ENCODE data around the gene KCNK2.
"Not testable (repeated sequence)": the region's sequence is repeated elsewhere in the genome, so short reads cannot be mapped to it uniquely, and the experiment has no call there.

KCNK2 gene

DNA sequence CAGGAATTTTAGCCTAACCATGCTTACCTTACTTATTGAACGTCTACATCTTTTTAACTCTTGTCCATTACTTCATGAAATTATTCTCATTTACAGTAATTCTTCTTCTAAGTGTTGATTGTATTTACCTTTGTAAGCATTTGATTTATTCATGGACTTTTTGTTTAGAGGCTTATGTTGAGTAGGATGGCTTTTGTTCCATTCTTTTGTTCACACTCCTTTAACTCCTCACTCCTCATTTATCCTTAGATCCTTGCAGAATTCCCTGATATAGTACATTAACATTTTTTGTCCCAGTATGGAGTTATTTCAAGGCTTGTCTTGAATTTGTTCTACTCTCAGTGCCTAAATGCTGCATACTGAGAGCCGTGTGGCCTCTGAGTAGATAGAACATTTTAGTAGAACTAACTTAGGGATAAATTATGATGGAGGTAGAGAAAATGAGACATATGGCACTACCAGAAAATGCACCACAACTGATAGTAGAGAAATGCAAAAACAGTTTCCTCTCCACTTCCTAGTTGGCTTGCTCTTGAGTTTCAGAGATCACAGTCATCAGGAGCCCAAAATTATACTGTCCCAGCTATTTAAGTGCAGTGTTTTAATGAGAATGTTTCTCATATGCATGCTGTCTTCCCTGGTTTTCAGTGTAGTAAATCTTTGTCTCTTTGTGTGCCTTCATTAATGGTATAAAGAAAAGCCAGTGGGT, 69.5 kb downstream of the KCNK2 start:
- no peaks in the 10 kb centered on the region for H3K27me3 Mint-ChIP-seq
- peaks cover 0 to 3% of the 10 kb centered on the region in 2 donors for H3K9me3 Mint-ChIP-seq
- H3K4me1 Mint-ChIP-seq, result no peaks in the 10 kb centered on the region
- H3K4me3 Mint-ChIP-seq, result no peak overlapping the region
- no peak for DNase-seq
- H3K36me3 Mint-ChIP-seq, result no peaks in the 10 kb centered on the region
- H3K27ac Mint-ChIP-seq, result no peak overlapping the region
- ATAC-seq (replicated peaks), result no peak

DNA sequence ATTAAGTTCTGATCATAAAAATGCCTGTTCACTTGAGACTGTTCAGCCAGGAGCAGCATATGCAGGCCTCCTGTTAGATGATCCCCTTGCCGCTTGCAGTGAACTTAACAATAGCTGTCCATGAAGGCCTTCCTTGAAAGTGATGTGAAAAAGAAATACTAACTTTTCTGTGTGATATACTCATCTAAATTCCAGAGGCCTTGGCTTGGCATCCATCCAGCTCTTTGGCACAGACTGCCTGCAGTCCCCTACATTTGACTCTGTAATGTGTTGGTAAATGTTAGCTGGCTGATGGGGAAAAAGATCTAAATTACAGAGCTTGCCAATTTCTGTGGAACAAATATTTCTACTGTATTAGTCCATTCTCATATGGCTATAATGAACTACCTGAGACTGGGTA, 73.7 kb downstream of the KCNK2 start:
- DNase-seq (no peak), ATAC-seq (replicated peaks) (no peak)
- H3K27ac Mint-ChIP-seq, result no peak overlapping the region
- H3K9me3 Mint-ChIP-seq, result peaks cover 3% of the 10 kb centered on the region in 2 donors
- no peaks in the 10 kb centered on the region for H3K36me3 Mint-ChIP-seq
- no peaks in the 10 kb centered on the region for H3K4me1 Mint-ChIP-seq
- H3K4me3 Mint-ChIP-seq, result no peak overlapping the region
- no peaks in the 10 kb centered on the region for H3K27me3 Mint-ChIP-seq

DNA sequence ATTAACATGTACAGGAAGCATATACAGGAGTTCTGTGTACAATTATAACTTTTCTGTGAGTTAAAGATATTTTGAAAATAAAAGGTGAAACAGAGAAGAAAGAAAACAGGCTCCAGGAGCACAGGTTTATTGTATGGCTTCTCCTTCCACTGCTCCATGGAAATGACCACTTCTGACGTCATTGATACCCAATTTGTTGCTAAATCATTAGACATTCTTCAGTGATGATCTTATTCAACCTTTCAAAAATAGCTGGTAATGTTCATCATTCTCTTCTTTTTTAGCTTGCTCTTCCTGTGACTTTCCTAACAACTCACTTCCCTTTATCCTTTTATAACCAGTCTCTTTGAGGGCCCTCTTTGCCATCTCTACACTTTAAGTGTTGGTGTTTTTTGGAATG, 77.8 kb downstream of the KCNK2 start:
- no peaks in the 10 kb centered on the region for H3K36me3 Mint-ChIP-seq
- H3K27me3 Mint-ChIP-seq, result no peaks in the 10 kb centered on the region
- H3K27ac Mint-ChIP-seq, result no peak overlapping the region
- no peak for ATAC-seq (replicated peaks)
- DNase-seq, result no peak
- peaks cover 3 to 5% of the 10 kb centered on the region in 2 donors for H3K9me3 Mint-ChIP-seq
- H3K4me1 Mint-ChIP-seq, result no peaks in the 10 kb centered on the region
- no peak overlapping the region for H3K4me3 Mint-ChIP-seq

- H3K27ac Mint-ChIP-seq; H3K27me3 Mint-ChIP-seq; H3K4me1 Mint-ChIP-seq; H3K9me3 Mint-ChIP-seq; DNase-seq; H3K36me3 Mint-ChIP-seq; H3K4me3 Mint-ChIP-seq; ATAC-seq (replicated peaks): not testable (repeated sequence)
Measured at GRCh38 chr1:215163144-215163543, 80.6 kb downstream of the KCNK2 start.

- ATAC-seq (replicated peaks) (no peak), DNase-seq (no peak)
- H3K4me3 Mint-ChIP-seq, result no peak overlapping the region
- H3K27ac Mint-ChIP-seq, result no peak overlapping the region
- no peaks in the 10 kb centered on the region for H3K27me3 Mint-ChIP-seq
- H3K36me3 Mint-ChIP-seq, result no peaks in the 10 kb centered on the region
- no peaks in the 10 kb centered on the region for H3K4me1 Mint-ChIP-seq
- peaks cover 4 to 7% of the 10 kb centered on the region in 2 donors for H3K9me3 Mint-ChIP-seq
Measured at GRCh38 chr1:215166886-215167285, 84.3 kb downstream of the KCNK2 start.

DNA sequence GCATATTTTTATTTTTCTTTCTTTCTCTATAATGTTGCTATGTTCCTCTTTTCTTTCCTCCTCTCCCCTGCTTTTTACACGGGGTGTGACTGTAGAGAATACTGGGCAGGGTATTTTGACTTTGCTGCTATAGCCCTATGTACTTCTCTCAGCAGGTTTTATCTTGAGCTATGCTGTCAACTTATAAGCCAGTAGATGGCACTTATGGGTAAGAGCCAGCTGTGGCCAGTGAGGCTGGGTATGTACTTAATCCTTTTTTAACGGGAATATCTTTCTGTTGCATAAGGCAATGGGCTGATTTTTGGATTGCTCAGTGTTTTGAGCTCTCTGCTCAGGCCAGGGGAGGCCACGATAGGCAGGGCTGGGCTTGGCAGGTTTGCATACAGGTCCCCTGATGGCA, 99.0 kb downstream of the KCNK2 start:
- peaks cover 0 to 23% of the 10 kb centered on the region in 2 donors for H3K9me3 Mint-ChIP-seq
- H3K4me1 Mint-ChIP-seq, result no peaks in the 10 kb centered on the region
- no peaks in the 10 kb centered on the region for H3K27me3 Mint-ChIP-seq
- no peaks in the 10 kb centered on the region for H3K36me3 Mint-ChIP-seq
- DNase-seq (no peak), ATAC-seq (replicated peaks) (no peak)
- H3K27ac Mint-ChIP-seq, result no peak overlapping the region
- no peak overlapping the region for H3K4me3 Mint-ChIP-seq

- Mint-ChIP-seq H3K36me3 (no peaks in the 10 kb centered on the region), H3K4me3 (no peak overlapping the region), H3K27ac (no peak overlapping the region), H3K27me3 (no peaks in the 10 kb centered on the region), H3K4me1 (no peaks in the 10 kb centered on the region), H3K9me3 (peaks cover 0 to 23% of the 10 kb centered on the region in 2 donors)
- DNase-seq (no peak), ATAC-seq (replicated peaks) (no peak)
Measured at GRCh38 chr1:215185067-215185620, 102.6 kb downstream of the KCNK2 start.

- no peak overlapping the region for H3K27ac Mint-ChIP-seq
- H3K9me3 Mint-ChIP-seq, result peaks cover 0 to 3% of the 10 kb centered on the region in 2 donors
- ATAC-seq (replicated peaks) (no peak), DNase-seq (no peak)
- H3K27me3 Mint-ChIP-seq, result no peaks in the 10 kb centered on the region
- no peaks in the 10 kb centered on the region for H3K36me3 Mint-ChIP-seq
- H3K4me1 Mint-ChIP-seq, result no peaks in the 10 kb centered on the region
- no peak overlapping the region for H3K4me3 Mint-ChIP-seq
Measured at GRCh38 chr1:215188302-215188950, 105.9 kb downstream of the KCNK2 start.

GRCh38 chr1:215192306-215192705, 109.8 kb downstream of the KCNK2 start:
- Mint-ChIP-seq H3K4me3 (no peak overlapping the region), H3K4me1 (no peaks in the 10 kb centered on the region), H3K9me3 (peaks cover 0 to 3% of the 10 kb centered on the region in 2 donors), H3K36me3 (no peaks in the 10 kb centered on the region), H3K27me3 (no peaks in the 10 kb centered on the region), H3K27ac (no peak overlapping the region)
- DNase-seq (no peak), ATAC-seq (replicated peaks) (no peak)

- H3K27ac Mint-ChIP-seq, result no peak overlapping the region
- ATAC-seq (replicated peaks), result no peak
- no peak overlapping the region for H3K4me3 Mint-ChIP-seq
- DNase-seq, result no peak
- H3K36me3 Mint-ChIP-seq, result no peaks in the 10 kb centered on the region
- no peaks in the 10 kb centered on the region for H3K27me3 Mint-ChIP-seq
- H3K9me3 Mint-ChIP-seq, result peaks cover 0 to 3% of the 10 kb centered on the region in 2 donors
- H3K4me1 Mint-ChIP-seq, result no peaks in the 10 kb centered on the region
Measured at GRCh38 chr1:215198021-215198420, 115.5 kb downstream of the KCNK2 start.

DNA sequence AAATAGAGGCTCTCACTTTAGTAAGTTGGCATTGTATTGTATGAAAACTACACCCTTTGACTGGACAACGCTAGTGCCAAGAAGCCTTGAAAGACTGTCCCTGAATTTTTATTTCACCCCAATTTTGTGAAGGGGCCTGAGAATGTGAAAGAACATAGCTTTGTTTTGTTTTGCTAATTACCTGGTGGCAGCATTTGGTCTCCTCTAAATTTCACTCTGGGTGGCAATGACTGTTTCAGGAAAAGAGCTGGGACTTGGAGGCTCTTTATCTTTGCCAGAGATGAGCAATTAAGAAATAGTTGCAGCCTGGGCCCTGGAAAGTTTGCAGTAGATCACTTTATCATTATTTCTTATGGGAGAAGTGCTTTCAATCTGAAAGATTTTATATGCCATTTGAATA, 117.6 kb downstream of the KCNK2 start:
- Mint-ChIP-seq H3K4me3 (no peak overlapping the region), H3K27ac (no peak overlapping the region)
- ATAC-seq (replicated peaks), result no peak

DNA sequence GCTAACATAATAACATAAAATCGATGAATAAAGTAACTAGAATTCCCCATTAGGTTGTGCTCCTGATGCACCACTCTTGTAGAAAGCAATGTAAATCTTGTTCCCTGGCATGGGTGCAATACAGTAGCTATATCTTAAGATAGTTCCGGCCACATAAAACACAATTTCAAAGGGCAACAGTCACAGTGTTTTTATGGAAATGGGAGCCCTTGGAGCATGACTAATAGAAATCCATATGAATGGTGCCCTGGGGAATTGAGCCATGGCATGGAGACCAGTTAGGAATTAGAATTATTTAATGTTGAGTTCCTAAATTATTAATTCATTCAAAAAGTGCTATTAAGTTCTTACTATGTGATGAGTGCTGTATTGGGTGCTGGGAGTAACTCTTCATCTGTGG, 118.7 kb downstream of the KCNK2 start:
- no peak overlapping the region for H3K27ac Mint-ChIP-seq
- H3K36me3 Mint-ChIP-seq, result no peaks in the 10 kb centered on the region
- H3K27me3 Mint-ChIP-seq, result no peaks in the 10 kb centered on the region
- peaks cover 0 to 3% of the 10 kb centered on the region in 2 donors for H3K9me3 Mint-ChIP-seq
- H3K4me3 Mint-ChIP-seq, result no peak overlapping the region
- no peak for DNase-seq
- no peaks in the 10 kb centered on the region for H3K4me1 Mint-ChIP-seq
- ATAC-seq (replicated peaks), result no peak

More for the DNA sequence above, 117.6 kb downstream of the KCNK2 start:
- Mint-ChIP-seq H3K36me3 (no peaks in the 10 kb centered on the region), H3K27me3 (no peaks in the 10 kb centered on the region), H3K4me1 (no peaks in the 10 kb centered on the region), H3K9me3 (peaks cover 0 to 3% of the 10 kb centered on the region in 2 donors)
- no peak for DNase-seq

DNA sequence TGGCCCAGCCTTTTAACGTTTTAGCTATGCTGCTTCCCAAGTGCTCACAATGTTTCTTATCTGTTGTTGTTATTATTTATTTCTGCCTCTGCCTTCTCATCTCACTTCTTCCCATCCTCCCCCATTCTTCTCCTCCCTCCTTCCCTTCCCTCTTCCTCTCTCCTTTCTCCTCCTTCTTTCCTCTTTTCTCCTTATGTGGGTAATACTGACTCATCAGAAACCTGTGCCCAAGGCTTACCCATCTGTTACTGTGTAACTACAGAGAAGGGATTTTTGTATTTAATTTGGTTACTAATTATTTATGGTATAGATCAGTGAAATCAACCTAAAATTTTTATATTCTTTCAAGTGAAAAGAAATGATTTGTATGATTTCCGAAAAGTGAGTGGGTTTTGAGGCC, 120.3 kb downstream of the KCNK2 start:
- H3K27ac Mint-ChIP-seq, result no peak overlapping the region
- no peaks in the 10 kb centered on the region for H3K36me3 Mint-ChIP-seq
- H3K4me3 Mint-ChIP-seq, result no peak overlapping the region
- no peaks in the 10 kb centered on the region for H3K9me3 Mint-ChIP-seq
- H3K27me3 Mint-ChIP-seq, result no peaks in the 10 kb centered on the region
- H3K4me1 Mint-ChIP-seq, result no peaks in the 10 kb centered on the region
- DNase-seq (no peak), ATAC-seq (replicated peaks) (no peak)

GRCh38 chr1:215210167-215210566, 127.6 kb downstream of the KCNK2 start:
- H3K4me1 Mint-ChIP-seq, result no peaks in the 10 kb centered on the region
- DNase-seq (no peak), ATAC-seq (replicated peaks) (no peak)
- no peak overlapping the region for H3K4me3 Mint-ChIP-seq
- H3K27ac Mint-ChIP-seq, result no peak overlapping the region
- no peaks in the 10 kb centered on the region for H3K27me3 Mint-ChIP-seq
- peaks cover 0 to 1% of the 10 kb centered on the region in 2 donors for H3K9me3 Mint-ChIP-seq
- no peaks in the 10 kb centered on the region for H3K36me3 Mint-ChIP-seq

DNA sequence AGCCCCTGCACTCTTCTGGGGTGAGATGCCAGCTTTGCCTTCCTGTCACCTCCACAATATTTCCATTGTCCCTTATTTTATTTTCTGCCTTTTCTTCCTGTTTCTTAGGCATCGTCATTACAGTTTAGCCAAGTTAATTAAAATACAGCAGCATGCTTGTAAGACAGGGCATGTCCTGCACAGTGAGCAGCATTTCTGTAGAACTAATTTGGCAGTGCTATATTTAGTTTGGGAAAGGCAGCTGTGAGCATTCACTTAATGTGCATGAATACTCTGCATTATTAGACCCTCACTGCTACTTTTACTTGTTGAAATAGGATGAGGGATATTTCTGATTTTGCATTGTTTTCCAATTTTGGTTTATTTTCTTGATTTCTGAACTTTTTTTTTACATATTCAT, 133.3 kb downstream of the KCNK2 start:
- no peaks in the 10 kb centered on the region for H3K27me3 Mint-ChIP-seq
- H3K27ac Mint-ChIP-seq, result no peak overlapping the region
- peaks cover 0 to 1% of the 10 kb centered on the region in 2 donors for H3K9me3 Mint-ChIP-seq
- DNase-seq (no peak), ATAC-seq (replicated peaks) (no peak)
- no peaks in the 10 kb centered on the region for H3K36me3 Mint-ChIP-seq
- H3K4me1 Mint-ChIP-seq, result no peaks in the 10 kb centered on the region
- H3K4me3 Mint-ChIP-seq, result no peak overlapping the region

Data from stimulated activated naive B cell treated with anti-CD40 and anti-IgM and Interleukin-4, amounts not matched to agents 10 μg/mL and 1 μg/mL and 100 μg/mL, for 72 hours (primary cell).